SH-SY5Y (cell line): ENCODE data around the gene FRRS1.

Source experiments
- GATA2 ChIP-seq: IDR thresholded peaks from 2 replicates; pipeline ENCODE4 v1.6.1; 2011; ENCODE audit warnings: mild to moderate bottlenecking, low read depth, low read length
- GATA3 ChIP-seq: IDR thresholded peaks from 2 replicates; pipeline ENCODE4 v1.6.1; 2011; ENCODE audit warnings: low read depth, mild to moderate bottlenecking, low read length, moderate library complexity

- TF ChIP-seq GATA3 = no peak
- TF ChIP-seq GATA2 = no peak
Observed at GRCh38 chr1:99764909-99765308, 1.5 kb downstream of the FRRS1 start.
